GM19351 (cell line): ENCODE results near the gene DCAF4.
"Not testable (repeated sequence)": the region's sequence is repeated elsewhere in the genome, so short reads cannot be mapped to it uniquely, and the experiment has no call there.

Experiments used
- ATAC-seq: cut with Tn5 transposase; IDR thresholded peaks from one replicate; pipeline ENCODE4 v1.9.1; 2021; ENCODE audit warnings: mild to moderate bottlenecking, moderate library complexity; ENCODE audit not compliant: unreplicated experiment

The DCAF4 gene

GRCh38 chr14:72929316-72930080 is 3.2 kb downstream of the DCAF4 start:
- ATAC-seq, result no peak

DNA sequence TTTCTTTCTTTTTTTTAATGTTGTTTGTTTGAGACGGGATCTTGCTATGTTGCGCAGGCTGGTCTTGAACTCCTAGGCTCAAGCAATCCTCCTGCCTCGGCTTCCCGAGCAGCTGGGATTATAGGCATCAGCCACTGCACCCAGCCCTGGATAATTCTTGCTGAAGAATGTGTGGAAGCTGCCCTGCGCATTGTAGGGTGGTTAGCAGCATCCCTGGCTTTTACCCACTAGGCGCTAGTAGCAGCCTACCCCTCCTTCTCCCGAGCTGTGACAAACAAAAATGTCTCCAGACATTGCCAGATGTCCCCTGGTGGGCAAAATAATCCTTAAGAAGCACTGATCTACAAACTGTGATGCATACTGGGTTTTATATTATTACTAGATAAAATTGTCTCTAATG is 6.6 kb downstream of the DCAF4 start:
- no peak for ATAC-seq

DNA sequence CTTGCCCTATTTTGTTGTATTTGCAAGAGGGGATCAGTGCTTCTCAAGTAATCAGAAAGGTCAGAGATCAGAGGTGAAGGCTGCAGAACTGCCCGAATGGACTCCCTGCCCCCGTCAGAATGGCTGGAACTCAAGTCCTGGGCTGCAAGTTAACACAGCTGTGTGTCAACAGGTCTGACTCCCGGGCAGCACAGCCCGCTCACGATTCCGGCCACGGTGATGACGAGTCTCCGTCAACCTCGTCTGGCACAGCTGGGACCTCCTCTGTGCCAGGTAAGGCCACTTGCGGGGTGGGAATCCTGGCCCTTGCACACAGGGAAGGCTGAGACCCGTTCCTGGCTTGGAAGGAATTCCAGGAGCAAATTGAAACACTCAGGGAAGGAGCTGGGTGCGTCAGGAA is 13.4 kb downstream of the DCAF4 start:
- no peak for ATAC-seq

GRCh38 chr14:72941286-72941985 is 15.2 kb downstream of the DCAF4 start:
- ATAC-seq, result no peak

- ATAC-seq, result no peak
Observed at GRCh38 chr14:72942934-72943333, 16.7 kb downstream of the DCAF4 start.

GRCh38 chr14:72943876-72944430 is 17.7 kb downstream of the DCAF4 start:
- no peak for ATAC-seq

GRCh38 chr14:72945356-72946027 is 19.2 kb downstream of the DCAF4 start:
- ATAC-seq, result no peak

- no peak for ATAC-seq
Observed at GRCh38 chr14:72946491-72946890, 20.2 kb downstream of the DCAF4 start.

GRCh38 chr14:72947366-72948160 is 21.3 kb downstream of the DCAF4 start:
- no peak for ATAC-seq

GRCh38 chr14:72948481-72949138 is 22.3 kb downstream of the DCAF4 start:
- no peak for ATAC-seq

DNA sequence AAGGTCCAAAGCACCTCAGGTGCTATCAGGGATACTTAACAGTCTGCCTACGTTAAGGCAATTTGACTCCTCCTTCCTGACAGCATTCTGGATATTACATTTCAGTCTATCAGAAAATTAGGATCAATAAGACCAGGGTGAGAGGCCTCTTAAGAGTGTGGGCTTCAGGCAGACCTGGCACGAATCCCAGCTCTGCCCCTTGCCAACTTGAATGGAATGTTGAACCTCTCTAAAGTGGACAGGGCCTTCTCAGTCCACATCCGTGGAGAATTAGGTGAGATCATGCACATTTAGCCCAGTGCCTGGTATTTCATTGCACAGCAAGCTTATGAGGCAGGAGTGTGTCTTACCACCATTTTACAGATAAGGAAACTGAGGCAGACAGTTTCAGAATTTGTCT is 25.9 kb downstream of the DCAF4 start:
- no peak for ATAC-seq

- not testable (repeated sequence) for ATAC-seq
Observed at GRCh38 chr14:72956741-72957140, 30.5 kb downstream of the DCAF4 start.

DNA sequence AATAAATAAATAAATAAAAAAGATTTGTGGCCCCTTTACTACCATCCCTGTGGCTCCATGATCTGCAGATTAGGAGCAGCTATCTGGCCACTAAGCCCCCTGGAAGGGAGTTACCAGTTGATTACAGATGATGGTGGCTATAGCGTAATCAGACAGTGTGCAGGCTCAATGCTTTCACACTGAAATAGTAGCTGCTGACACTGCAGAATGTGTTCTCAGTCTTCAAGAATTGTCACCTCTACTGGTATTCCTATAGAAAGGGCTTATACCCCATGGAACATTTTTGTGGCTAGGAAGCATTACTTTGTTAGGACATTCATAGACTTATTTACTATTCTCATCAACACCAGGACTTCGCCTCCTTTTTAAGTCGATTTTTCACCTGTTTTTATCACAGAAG is 30.9 kb downstream of the DCAF4 start:
- ATAC-seq, result no peak

GRCh38 chr14:72958548-72958947 is 32.3 kb downstream of the DCAF4 start:
- ATAC-seq, result no peak

- not testable (repeated sequence) for ATAC-seq
Observed at GRCh38 chr14:72961016-72961415, 34.8 kb downstream of the DCAF4 start.

DNA sequence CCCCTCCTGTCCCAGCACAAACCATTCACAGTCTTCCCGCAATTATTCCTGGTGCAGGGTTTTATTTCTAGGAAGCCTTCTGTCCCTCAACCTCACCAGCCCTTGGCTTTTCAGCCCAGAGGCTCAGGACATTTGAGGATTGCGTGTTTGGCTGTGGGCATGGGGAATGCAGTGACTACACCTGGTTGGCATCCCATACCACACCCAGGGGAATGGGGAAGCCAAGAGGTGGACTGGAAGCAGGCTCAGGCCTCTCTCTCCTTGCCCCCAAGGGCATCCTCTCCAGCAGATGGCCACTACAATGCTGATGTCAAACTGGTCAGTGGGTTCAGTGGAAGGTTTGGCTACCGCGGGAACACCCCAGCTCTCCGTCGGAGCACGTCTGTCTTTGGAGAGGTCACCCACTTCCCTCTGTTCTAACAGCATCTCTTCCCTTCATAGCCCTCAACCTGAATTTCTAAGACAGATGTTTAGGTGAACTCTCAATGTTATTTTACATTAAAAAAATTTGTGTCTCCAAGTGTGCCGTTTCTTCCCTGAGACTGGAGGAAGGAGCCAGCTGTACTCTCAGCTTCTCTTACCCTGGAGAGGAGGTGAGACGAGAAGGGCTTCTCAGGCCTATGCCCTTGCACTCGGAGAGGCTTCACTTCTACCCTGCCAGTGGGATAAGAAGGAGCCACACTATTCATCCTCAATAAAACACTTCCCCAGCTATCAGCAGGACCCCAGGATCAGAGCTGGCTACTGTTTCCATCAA is 35.5 kb downstream of the DCAF4 start:
- ATAC-seq, result no peak

DNA sequence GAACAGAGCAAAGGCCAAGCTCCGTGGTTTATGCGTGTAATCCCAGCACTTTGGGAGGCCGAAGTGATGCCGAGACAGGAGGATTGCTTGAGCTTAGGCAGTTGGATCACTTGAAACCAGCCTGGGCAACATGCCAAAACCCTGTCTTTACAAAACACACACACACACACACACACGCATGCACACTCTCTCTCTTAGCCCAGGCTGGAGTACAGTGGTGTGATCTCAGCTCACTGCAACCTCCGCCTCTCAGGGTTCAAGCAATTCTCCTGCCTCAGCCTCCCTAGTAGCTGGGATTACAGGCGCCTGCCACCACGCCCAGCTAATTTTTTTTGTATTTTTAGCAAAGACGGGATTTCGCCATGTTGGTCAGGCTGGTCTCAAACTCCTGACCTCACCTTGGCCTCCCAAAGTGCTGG is 36.1 kb downstream of the DCAF4 start:
- not testable (repeated sequence) for ATAC-seq

DNA sequence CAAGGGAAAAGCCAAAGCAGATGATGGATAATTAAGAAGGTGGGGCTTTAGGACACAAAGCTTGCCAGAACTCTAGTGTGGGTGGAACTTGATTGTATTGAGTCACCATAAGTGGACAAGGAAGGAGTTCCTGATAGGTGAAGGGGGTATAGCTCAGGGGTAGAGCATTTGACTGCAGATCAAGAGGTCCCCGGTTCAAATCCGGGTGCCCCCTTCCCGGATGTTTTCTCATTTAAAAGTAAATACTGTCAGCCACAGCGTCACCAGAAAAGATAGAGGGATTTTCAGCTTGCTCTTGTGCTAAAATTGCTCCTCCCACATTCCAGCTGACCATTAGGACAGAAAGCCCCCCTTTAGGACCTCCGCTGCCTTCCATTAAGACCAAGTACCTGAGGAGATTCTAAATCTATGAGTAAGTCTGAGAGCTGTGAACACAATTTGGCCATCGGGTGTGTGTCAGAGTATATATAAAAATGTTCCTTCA is 36.6 kb downstream of the DCAF4 start:
- ATAC-seq, result no peak

DNA sequence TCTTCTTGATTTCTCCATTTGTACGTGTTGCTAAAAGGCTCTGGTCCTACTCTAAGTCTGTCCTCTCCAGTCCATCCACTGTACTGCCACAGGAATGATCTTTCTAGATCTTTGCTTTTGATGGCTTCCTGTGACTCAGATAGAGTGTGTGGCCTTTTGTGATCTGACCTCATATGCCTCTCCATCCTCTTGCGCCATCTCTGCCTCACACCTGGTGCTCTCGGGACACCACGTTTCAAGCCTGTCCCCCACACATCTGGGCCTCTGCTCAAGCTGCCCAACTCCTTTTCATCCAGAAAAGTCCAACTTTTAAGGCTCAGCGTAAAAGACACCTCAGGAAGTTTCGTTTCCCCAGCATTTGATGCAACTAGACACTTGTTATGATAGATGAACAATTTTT is 39.0 kb downstream of the DCAF4 start:
- no peak for ATAC-seq
